OCI-M2 (cell line): Measurements from ENCODE around the gene PSMC3.

Source experiments
- DNase-seq: peaks from one replicate; lab custom pipeline; 2025; ENCODE audit not compliant: unreplicated experiment; lab: John Stamatoyannopoulos, UW

The PSMC3 gene

DNA sequence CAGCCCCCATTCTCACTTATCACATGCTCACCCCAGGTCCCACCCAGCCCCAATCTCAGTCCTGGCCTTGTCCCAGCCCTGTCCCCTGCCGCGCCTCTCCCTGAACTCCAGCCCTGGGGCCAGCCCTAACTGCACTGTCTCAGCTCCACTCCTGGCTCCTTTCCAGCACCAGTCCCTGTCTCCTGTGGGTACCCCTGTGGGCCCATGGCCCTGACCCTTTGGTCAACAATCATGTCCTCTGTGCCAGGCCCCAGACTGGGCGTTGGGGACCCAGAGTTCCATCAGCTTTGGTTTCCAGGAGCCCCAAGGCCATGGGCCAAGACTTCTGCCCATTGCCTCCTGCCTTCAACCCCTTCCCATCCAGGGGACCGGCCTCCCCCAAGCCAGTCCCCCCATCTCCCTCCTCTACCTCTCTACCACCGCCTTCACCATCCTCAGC, 48.6 kb downstream of the PSMC3 start:
- DNase-seq = no peak

DNA sequence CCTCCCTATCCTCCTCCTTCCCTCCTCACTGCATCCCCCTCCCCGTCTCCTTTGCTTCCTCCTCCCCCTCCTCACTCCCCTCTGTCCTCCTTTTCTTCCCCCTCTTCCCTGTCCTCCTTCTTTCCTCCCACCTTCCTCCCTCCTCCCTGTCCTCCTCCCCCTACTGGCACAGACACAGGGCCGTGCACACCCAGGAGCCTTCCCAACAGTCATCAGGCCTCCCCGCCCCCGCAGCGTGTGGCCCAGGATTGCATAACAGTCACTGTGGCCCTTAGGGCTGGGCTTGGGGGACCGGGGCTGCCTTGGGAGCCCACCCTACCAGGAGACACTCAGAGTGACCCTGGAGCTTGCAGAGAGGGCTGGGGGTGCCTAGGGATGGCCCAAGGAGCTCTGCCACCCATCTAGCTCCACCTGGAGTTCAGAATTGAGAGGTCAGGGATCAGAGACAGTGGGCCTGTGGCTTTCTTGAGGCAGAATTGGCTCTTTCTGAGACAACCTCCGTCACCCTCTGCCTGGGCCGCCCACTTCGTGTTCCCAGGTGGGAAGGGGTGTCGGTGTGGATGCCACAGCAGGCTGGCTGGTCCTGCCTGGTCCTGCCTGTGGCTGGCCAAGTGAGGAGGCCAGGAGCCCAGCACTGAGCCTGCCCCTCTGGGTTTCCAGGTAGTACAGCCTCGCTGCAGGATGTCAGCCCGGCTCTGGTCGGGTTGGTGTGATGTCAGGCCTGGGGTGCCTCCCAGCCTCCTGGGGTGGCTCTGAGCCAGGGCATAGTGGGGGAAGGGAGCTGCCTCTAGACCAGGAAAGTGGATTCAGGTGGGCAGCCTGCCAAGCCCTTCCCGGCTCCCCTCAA, 49.5 kb downstream of the PSMC3 start:
- no peak for DNase-seq

DNA sequence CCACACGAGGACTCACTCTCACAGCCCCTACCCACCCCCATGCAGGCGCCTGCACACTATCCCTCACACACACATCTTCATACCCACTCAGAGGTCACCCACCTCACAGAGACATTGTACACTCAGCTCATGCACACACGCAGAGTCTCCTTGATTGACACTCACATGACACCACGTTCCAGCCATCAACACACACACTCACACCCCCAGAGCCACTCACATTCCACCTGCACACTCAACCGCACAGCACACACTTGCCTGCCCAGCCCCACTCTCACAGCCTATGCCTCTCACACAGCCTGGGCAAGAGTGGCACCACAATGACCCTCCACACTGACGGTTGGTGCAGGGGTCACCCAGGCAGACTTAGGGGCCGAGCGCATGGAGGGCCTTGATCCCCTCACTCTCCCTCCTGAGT, 50.1 kb downstream of the PSMC3 start:
- DNase-seq = no peak

DNA sequence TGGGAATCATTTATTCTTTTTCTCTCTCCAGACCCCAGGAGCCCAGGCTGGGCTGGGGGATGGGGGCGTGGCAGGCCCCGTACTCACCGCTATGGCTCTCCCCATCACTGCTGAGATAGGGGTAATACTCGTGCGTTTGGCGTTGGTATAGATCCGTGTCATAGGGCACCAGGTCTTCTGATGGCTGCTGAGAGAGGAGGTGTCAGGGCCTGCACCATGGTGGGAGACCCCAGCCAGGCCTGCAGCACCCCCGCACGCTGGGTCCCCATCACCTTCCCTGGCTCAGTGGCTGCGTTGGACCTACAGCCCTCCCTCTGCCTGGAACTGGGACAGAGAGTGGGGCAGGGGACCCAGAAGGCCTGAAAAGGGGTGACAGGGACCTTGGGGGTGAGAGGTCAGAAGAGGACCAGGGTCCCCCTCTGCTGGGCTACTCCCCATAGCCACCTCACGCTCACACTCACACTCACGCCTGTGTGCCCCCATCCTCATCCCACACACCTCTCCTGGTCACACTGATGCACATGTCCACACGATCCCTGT, 50.6 kb downstream of the PSMC3 start:
- no peak for DNase-seq

DNA sequence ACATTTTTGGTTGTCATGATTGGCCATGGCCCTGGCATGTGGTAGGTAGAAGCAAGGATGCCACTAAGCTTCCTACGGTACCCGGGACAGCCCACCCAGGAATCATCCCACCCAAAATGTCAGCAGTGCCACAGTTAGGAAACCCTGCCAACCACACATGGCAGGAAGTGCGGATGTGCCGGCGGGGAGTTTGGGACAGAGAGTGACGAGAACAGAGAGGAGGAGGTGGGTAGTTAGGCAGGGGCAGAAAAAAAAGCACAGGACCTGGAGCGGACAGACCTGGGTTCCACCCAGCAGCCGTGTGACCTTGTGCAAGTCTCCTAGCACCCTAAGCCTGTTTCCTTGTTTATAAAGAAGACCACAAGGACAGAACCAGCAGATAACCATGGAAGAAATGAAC, 51.2 kb downstream of the PSMC3 start:
- DNase-seq = no peak

DNA sequence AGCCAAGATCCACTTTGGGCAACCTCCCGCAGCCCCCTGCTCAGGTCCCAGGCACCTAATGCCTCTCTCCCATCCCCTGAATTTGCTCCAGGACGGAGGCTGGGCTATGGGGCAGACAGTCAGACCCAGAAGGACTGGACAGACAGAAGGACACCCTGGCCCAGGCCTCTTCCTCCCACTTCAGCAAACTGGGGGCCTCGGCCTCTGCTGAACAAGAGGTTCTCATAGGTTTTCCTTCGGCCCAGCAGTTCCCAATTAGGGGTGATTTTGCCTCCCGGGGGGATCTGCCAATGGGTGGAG, 51.6 kb downstream of the PSMC3 start:
- DNase-seq = no peak

DNA sequence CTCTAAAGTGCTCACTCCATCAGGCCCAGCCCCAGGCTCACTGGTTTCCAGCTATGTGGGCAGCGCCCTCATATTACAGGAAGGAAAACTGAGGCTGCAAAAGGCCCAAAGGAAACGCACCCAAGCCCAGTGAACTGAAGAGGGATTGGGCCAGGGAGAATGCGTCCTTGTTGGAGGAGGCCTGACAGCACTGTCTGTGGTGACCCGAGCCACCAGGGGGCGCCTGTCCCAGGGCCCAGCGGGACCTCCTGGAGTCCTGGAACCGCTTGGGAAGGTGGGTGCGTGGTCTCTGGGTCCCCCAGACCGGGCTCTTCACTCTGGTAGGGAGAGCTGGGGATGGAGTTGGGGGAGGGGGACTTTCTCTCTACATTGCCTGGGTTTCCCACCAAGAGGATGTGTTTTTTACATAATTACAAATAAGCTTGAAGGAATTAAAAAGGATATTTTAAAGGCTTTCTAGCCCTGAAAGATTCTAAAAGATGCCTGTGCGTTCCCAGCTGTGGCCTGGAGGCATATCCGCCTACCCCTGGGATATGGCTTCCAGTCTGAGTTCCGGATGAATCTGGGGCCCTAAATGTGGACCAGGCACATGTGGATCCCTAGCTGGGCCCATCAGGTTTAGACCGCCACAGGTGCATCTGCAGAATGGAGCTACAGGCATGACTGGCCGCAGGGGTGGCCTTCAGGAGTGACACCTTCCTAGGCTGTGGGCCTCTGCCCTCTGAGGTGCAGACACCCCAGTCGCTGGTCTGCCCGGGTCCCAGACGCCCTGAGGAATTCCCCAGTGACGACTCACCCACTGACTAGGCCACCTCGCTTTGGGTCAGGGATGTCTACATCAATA, 52.1 kb downstream of the PSMC3 start:
- DNase-seq = no peak

DNA sequence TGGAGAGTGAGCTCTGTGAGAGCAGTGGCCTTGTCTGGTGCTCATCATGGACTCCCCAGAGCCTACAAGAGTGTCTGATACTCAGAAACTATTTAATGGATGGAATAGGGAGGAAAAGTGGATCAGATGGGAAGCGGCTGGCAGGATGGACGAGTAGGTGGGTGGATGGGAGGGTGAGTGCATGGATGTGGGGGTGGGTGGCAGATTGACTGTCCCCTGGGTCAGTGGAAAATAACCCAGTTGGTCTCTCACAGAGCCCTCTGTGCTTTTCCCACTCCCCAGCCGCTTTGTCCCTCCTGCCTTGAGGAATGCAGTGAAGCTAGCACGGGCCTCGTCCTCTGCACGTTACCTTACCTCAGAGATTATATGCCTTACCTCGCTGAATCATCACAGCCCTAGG, 53.8 kb downstream of the PSMC3 start:
- DNase-seq = no peak

DNA sequence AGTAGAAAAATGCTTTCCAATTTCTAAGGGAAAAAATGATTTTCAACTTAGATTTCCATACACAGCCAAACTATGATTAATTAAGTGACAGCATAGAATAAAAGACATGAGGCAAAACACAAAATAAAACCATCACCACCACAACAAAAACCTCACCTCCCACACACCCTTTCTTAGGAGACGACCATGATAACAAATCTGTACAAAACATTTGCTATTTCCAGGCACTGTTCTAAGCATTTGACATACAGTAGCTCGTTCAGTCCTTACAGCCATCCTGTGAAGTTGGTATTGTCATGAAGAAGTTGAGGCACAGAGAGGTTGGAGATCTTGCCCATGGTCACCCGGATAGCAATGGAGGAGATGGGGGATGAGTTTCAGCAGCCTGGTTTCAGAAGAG, 56.6 kb downstream of the PSMC3 start:
- DNase-seq = no peak
